Upper lobe of right lung (tissue), 1 donor: ENCODE results near the gene BAIAP2L1. TPM values are rescaled to one million over a fixed set of nuclear protein-coding genes. Genes with fewer than 3 reads are reported as not detected.
"Not testable (repeated sequence)": the region's sequence is repeated elsewhere in the genome, so short reads cannot be mapped to it uniquely, and the experiment has no call there.

ENCODE experiments used
- ATAC-seq: fragments of 200-7000 bp; cut with Tn5 transposase; one replicate; pipeline ENCODE4 v1.9.1; 2020; ENCODE audit warnings: mild to moderate bottlenecking, moderate library complexity
- DNase-seq: peaks from one replicate; pipeline ENCODE4 v3.0.0-alpha.2; 2020
- H3K27ac ChIP-seq: fragments of 200-600 bp; one replicate; pipeline ENCODE4 v1.8.0; 2022
- H3K27me3 ChIP-seq: fragments of 200-600 bp; one replicate; pipeline ENCODE4 v1.8.0; 2022; ENCODE audit warnings: mild to moderate bottlenecking
- H3K36me3 ChIP-seq: fragments of 200-600 bp; one replicate; pipeline ENCODE4 v1.8.0; 2022
- H3K4me1 ChIP-seq: fragments of 200-600 bp; one replicate; pipeline ENCODE4 v1.8.0; 2022
- H3K4me3 ChIP-seq: fragments of 200-600 bp; one replicate; pipeline ENCODE4 v1.8.0; 2022; ENCODE audit warnings: mild to moderate bottlenecking
- H3K9me3 ChIP-seq: fragments of 200-600 bp; one replicate; pipeline ENCODE4 v1.8.0; 2022
- intact Hi-C: fragments of 100-400 bp; cut with DNase I; formaldehyde crosslinking; loops from one replicate; pipeline ENCODE4 v1.11.0; 2022
- total RNA-seq: library from RNA; stranded (reverse); fragmentation: NEBNext Ultra II Directional; extraction: Animal tissue kit (Norgen Biotek cat#: 25700); gene quantifications from one replicate; pipeline ENCODE4 v1.2.1, GENCODE V29; 2021
- TF ChIP-seq, protein P1 (sequence below): fragments of 200-600 bp; IDR thresholded peaks from one replicate; pipeline ENCODE4 v1.8.0; 2022; ENCODE audit warnings: antibody characterized with exemption
- donor health status: DM: no; HTN: yes; CAD: no; lungs with severe emphysema.

The BAIAP2L1 gene
- total RNA-seq, 1 donor from 2014 or later, result 22.9 TPM

DNA sequence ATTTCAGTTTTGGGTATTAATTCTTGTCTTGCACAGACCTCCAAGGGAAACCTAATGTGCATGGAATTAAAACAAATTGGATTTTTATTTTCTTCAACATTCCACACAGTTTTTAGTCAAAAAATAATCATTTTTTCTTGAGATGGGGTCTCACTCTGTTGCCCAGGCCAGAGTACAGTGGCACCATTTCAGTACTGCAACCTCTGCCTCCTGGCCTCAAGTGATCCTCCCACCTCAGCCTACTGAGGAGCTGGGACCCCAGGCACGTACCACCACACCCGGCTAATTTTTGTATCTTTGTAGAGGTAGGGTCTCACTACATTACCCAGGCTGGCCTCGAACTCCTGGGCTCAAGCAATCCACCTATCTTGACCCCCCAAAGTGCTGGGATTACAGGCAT is 4.9 kb downstream of the BAIAP2L1 start:
- no peak for ATAC-seq
- H3K27ac ChIP-seq, result no peak overlapping the region
- H3K36me3 ChIP-seq, result no peaks in the 10 kb centered on the region
- H3K4me3 ChIP-seq, result no peak overlapping the region
- H3K27me3 ChIP-seq, result no peaks in the 10 kb centered on the region
- TF ChIP-seq, protein P1, sequence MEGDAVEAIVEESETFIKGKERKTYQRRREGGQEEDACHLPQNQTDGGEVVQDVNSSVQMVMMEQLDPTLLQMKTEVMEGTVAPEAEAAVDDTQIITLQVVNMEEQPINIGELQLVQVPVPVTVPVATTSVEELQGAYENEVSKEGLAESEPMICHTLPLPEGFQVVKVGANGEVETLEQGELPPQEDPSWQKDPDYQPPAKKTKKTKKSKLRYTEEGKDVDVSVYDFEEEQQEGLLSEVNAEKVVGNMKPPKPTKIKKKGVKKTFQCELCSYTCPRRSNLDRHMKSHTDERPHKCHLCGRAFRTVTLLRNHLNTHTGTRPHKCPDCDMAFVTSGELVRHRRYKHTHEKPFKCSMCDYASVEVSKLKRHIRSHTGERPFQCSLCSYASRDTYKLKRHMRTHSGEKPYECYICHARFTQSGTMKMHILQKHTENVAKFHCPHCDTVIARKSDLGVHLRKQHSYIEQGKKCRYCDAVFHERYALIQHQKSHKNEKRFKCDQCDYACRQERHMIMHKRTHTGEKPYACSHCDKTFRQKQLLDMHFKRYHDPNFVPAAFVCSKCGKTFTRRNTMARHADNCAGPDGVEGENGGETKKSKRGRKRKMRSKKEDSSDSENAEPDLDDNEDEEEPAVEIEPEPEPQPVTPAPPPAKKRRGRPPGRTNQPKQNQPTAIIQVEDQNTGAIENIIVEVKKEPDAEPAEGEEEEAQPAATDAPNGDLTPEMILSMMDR, result no peak
- intact Hi-C loops, result no loop called here
- no peaks in the 10 kb centered on the region for H3K9me3 ChIP-seq
- DNase-seq, result no peak
- no peaks in the 10 kb centered on the region for H3K4me1 ChIP-seq

DNA sequence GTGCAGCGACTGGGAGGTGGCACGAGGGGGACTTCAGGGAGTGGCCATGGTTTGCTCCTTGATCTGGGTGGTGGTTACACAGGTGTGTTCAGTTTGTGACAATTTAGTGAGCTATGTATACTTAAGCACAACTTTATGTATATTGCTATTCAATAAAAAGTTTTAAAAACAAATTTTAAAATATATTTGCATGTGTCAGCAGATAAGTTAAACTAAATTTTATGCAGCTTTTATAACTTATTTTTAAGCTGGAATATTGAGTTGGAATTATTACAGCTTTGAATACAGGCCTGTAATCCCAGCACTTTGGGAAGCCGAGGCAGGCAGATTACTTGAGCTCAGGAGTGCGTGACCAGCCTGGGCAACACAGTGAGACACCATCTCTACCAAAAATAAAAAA is 5.4 kb downstream of the BAIAP2L1 start:
- no peaks in the 10 kb centered on the region for H3K9me3 ChIP-seq
- H3K27me3 ChIP-seq, result no peaks in the 10 kb centered on the region
- H3K36me3 ChIP-seq, result no peaks in the 10 kb centered on the region
- DNase-seq (no peak), ATAC-seq (no peak)
- intact Hi-C loops, result no loop called here
- TF ChIP-seq, protein P1, result no peak
- no peaks in the 10 kb centered on the region for H3K4me1 ChIP-seq
- H3K27ac ChIP-seq, result no peak overlapping the region
- no peak overlapping the region for H3K4me3 ChIP-seq

DNA sequence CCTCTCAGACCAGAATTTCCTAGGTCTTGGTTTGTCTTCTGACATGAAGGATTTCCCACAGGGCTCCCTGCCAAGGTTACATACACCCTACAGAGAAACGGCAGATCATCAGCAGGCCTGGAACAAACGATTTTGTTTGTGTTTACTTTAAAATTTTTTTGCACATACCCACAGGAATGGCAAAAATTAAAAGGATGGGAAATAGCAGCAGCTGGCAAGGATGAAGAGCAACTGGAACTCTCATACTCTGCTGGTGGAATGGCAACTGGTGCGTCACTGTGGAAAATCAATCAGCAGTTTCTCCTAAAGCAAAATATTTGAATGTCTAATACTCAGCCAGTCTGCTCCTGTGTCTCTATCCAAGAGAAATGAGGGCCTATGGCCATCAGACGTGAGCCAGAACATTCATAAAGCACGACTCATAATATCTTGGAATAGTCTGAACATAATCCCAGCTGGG is 6.5 kb downstream of the BAIAP2L1 start:
- Histone ChIP-seq H3K4me1 (no peaks in the 10 kb centered on the region), H3K4me3 (no peak overlapping the region), H3K9me3 (no peaks in the 10 kb centered on the region), H3K27me3 (no peaks in the 10 kb centered on the region), H3K36me3 (no peaks in the 10 kb centered on the region), H3K27ac (no peak overlapping the region)
- DNase-seq (no peak), ATAC-seq (no peak)
- TF ChIP-seq, protein P1, result no peak
- intact Hi-C loops, result no loop called here

DNA sequence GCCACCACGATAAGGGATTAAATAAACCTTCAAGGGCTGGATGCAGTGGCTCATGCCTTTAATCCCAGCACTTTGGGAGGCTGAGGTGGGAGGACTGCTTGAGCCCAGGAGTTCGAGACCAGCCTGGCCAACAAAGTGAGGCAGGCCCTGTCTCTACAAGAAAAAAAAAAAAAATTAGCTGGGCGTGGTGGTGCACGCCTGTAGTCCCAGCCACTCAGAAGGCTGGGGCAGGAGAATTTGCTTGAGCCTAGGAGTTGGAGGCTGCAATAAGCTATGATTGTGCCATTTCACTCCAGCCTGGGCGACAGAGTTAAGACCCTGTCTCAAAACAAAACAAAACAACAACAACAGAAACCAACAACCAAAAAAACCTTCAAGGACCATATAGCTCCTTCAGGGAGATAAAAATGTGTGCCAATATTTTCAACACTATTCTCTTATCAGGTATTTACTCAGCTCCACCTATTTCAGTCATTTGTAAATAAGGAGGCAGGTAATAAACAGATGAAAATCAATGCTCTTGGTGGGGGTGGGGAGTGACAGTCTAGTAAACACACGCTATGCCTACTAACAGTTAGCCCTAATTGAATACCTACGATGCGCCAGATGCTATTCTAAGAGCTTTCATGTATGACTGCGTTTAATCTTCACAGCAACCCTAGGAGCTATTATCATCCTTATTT is 13.2 kb downstream of the BAIAP2L1 start:
- TF ChIP-seq, protein P1, result no peak
- no peak overlapping the region for H3K4me3 ChIP-seq
- H3K36me3 ChIP-seq, result no peaks in the 10 kb centered on the region
- no peak overlapping the region for H3K27ac ChIP-seq
- H3K27me3 ChIP-seq, result no peaks in the 10 kb centered on the region
- H3K4me1 ChIP-seq, result no peaks in the 10 kb centered on the region
- no peaks in the 10 kb centered on the region for H3K9me3 ChIP-seq
- no peak for DNase-seq
- intact Hi-C loops, result no loop called here
- ATAC-seq, result no peak

DNA sequence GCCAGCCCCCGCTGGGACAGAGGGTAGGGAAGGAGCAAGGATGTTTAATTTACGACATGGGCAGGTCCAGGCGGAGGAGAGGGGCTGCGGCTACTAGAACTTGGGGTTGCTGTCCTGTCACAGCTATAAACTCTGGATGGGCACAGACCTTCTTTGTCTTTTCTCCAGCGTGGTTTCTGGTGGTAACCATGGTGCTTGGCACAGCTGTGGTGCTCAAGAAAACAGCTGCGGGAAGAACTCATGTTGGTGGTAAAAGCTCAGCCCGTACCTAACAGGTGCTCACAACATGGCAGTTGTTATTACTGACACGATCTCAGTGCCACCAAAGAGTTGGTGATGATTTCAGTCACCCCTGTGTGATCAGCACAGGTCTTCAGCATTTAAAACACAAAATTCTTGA is 13.8 kb downstream of the BAIAP2L1 start:
- H3K4me1 ChIP-seq, result no peaks in the 10 kb centered on the region
- no peak for ATAC-seq
- no peaks in the 10 kb centered on the region for H3K9me3 ChIP-seq
- intact Hi-C loops, result no loop called here
- no peaks in the 10 kb centered on the region for H3K36me3 ChIP-seq
- TF ChIP-seq, protein P1, result no peak
- no peaks in the 10 kb centered on the region for H3K27me3 ChIP-seq
- no peak overlapping the region for H3K27ac ChIP-seq
- no peak overlapping the region for H3K4me3 ChIP-seq
- no peak for DNase-seq

DNA sequence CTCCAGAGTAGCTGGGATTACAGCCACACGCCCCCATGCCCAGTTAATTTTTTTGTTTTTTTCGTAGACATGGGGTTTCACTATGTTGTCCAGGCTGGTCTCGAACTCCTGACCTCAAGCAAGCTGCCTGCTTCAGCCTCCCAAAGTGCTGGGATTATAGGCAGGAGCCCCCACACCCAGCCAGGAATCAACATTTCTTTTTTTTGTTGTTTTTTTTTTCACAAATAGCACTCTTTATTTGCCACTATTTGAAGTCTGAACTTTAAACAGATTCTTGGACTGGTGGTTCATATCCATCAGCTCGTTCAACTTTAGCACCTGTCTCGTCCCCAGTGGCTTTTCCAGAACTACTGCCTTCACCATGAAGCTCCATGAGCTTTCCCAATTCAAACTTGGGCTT is 15.4 kb downstream of the BAIAP2L1 start:
- DNase-seq, H3K36me3 ChIP-seq, H3K27me3 ChIP-seq, H3K4me1 ChIP-seq, H3K4me3 ChIP-seq, H3K9me3 ChIP-seq, H3K27ac ChIP-seq, ATAC-seq, intact Hi-C loops: not testable (repeated sequence)
